ENCODE data around the gene MLLT1. TPM values are rescaled to one million over a fixed set of nuclear protein-coding genes. Genes with fewer than 3 reads are reported as not detected.

Gene MLLT1
- total RNA-seq, 1 donor from 2014 or later = 23.1 TPM

DNA sequence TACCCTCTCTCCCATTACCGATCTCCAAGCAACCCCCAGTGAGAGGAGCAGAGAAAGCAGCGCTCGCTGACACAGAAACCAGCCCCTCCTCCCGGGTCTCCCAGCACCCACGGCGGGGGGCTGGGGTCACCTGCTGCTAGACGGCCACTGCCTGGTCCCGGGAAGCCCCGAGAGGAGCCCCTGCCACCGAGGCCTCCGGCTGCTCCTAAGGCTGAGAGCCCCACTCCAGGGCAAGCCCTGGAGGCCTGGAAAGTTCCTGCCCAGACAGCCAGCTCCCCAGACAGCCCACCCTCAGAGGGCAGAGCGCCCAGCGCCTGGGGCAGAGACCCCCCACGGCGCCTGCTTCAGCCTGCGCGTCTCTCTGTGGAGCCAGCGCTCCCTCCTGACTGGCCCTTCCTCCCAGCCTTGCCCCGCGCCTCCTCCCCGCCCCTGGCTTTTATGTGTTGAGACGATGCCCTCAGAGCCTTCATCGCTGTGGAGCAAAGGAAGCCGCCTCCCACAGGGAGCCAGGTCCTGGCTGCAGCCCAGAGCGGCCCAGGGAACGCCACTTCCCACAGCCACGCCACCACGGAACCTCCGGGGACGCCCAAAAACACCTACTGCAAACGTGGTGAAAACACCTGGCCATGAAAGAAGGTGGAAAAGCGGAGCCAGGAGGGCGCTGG is 51.1 kb downstream of the MLLT1 start:
- Histone ChIP-seq H3K4me3 (ENCODE audit: low read depth, low read length) (no peak overlapping the region), H3K27me3 (ENCODE audit: control insufficient read depth, insufficient read depth, low read length) (no peaks in the 10 kb centered on the region), H3K36me3 (ENCODE audit: control insufficient read depth, insufficient read depth, low read length) (no peaks in the 10 kb centered on the region)
- DNase-seq (ENCODE audit: low read depth) = no peak
- TF ChIP-seq, protein P1, sequence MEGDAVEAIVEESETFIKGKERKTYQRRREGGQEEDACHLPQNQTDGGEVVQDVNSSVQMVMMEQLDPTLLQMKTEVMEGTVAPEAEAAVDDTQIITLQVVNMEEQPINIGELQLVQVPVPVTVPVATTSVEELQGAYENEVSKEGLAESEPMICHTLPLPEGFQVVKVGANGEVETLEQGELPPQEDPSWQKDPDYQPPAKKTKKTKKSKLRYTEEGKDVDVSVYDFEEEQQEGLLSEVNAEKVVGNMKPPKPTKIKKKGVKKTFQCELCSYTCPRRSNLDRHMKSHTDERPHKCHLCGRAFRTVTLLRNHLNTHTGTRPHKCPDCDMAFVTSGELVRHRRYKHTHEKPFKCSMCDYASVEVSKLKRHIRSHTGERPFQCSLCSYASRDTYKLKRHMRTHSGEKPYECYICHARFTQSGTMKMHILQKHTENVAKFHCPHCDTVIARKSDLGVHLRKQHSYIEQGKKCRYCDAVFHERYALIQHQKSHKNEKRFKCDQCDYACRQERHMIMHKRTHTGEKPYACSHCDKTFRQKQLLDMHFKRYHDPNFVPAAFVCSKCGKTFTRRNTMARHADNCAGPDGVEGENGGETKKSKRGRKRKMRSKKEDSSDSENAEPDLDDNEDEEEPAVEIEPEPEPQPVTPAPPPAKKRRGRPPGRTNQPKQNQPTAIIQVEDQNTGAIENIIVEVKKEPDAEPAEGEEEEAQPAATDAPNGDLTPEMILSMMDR (IDR thresholded peaks at IDR 0.05; ENCODE audit: insufficient read depth, low read length, poor library complexity, severe bottlenecking) = no peak

- Histone ChIP-seq H3K36me3 (ENCODE audit: control insufficient read depth, insufficient read depth, low read length) (no peaks in the 10 kb centered on the region), H3K4me3 (ENCODE audit: low read depth, low read length) (no peak overlapping the region), H3K27me3 (ENCODE audit: control insufficient read depth, insufficient read depth, low read length) (no peaks in the 10 kb centered on the region)
- TF ChIP-seq, protein P1 (IDR thresholded peaks at IDR 0.05; ENCODE audit: insufficient read depth, low read length, poor library complexity, severe bottlenecking) = no peak
- DNase-seq (ENCODE audit: low read depth) = no peak
These were observed 51.8 kb downstream of the MLLT1 start for GRCh38 chr19:6227936-6228325.

DNA sequence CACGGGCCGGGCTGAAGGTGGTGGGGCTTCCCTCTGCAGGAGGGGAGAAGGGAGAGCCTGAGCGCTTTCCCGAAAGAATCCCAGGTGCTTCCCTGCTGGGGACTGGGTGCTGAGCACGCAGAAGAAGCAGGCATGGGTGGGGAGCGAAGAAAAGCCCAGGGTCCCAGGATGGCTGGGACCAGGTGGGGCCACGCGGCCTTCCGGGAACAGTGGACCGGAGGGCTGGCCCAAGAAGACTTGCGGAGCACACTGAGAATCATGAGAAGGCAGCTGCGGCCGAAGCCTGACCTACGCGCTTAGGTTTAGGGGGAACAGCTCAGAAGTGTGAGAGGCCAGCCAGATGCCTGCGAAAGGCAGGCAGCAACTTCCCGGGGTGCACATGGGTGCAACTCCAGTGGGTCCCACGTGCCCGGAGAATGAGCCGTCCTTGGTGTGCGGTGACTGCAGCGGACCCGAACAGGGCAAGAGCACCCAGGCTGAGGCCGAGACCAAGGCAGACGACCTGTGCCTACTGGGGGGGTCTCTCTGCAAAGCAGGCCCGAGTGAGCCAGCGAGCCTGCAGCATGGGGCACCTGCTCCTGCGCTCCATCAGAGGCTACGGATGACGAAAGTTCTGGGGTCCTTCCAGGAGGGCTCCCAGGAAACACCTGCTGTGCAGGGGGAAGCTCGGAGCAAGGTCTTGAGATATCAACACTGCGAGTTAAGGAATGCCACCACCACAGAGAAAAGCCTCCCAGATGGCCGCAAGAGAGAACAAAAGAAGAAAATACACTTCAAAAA is 52.4 kb downstream of the MLLT1 start:
- TF ChIP-seq, protein P1 (IDR thresholded peaks at IDR 0.05; ENCODE audit: insufficient read depth, low read length, poor library complexity, severe bottlenecking) = no peak
- Histone ChIP-seq H3K27me3 (ENCODE audit: control insufficient read depth, insufficient read depth, low read length) (no peaks in the 10 kb centered on the region), H3K36me3 (ENCODE audit: control insufficient read depth, insufficient read depth, low read length) (no peaks in the 10 kb centered on the region), H3K4me3 (ENCODE audit: low read depth, low read length) (no peak overlapping the region)
- DNase-seq (ENCODE audit: low read depth) = no peak

DNA sequence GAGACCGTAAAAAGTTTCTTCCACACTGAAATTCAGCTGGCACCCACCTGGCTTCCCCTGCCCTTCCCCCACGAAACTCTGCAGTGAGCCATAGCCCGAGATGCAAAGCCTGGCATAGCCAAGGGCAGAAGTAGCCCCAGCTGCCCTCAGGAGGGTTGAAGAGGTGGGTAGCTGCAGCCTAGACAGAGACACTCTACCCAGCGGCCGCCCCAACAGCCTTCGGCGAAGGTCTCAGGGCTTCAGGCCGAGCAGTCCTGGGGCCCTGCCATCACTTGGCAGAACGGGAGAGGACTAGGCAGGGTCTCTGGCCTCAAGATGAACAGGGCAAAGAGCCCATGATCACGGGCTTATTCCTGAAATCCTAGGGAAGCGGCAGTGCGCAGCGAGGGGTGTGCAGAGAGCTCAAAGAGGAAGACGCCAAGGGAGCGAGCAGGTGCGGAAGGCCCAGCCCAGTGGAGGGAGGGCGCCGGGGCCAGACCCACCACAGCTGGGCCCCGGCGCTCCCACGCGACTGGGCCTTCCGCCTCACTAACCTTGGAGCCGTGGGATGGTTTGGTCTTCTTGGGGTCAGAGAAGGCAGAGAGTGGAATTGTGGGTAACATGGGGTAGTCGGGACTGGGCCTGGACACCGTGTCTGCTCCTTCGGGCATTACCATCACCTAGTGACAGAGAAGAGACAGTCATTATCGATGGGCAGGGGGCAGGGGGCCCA is 53.2 kb downstream of the MLLT1 start:
- H3K36me3 ChIP-seq (ENCODE audit: control insufficient read depth, insufficient read depth, low read length) = no peaks in the 10 kb centered on the region
- TF ChIP-seq, protein P1 (IDR thresholded peaks at IDR 0.05; ENCODE audit: insufficient read depth, low read length, poor library complexity, severe bottlenecking) = no peak
- no peak for DNase-seq (ENCODE audit: low read depth)
- H3K27me3 ChIP-seq (ENCODE audit: control insufficient read depth, insufficient read depth, low read length) = no peaks in the 10 kb centered on the region
- H3K4me3 ChIP-seq (ENCODE audit: low read depth, low read length) = no peak overlapping the region

DNA sequence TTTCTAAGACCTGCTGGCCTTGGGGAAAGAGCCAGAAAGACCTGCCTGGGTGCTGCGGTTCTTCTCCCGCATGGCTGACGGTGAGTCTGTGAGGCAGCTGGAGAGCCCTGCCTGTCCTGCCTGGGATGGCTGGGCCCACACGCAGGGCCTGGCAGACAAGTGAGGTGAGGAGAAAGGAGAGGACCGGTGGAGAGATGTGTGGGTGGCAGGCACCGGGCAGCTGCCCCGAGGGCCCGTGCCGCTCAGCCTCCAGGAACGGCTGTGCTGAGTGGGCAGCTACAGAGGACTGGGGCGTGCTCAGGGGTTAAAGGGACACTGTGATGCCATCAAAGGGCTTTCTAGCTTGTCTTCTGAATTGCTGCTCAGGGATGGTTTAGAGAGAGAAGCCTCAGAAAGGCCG is 53.8 kb downstream of the MLLT1 start:
- no peak for DNase-seq (ENCODE audit: low read depth)
- no peak overlapping the region for H3K4me3 ChIP-seq (ENCODE audit: low read depth, low read length)
- TF ChIP-seq, protein P1 (IDR thresholded peaks at IDR 0.05; ENCODE audit: insufficient read depth, low read length, poor library complexity, severe bottlenecking) = no peak
- H3K27me3 ChIP-seq (ENCODE audit: control insufficient read depth, insufficient read depth, low read length) = no peaks in the 10 kb centered on the region
- no peaks in the 10 kb centered on the region for H3K36me3 ChIP-seq (ENCODE audit: control insufficient read depth, insufficient read depth, low read length)
